GM10266 (cell line): ENCODE results near the gene PLIN1.

Experiments
- DNase-seq: peaks from one replicate; pipeline ENCODE4 v3.0.0; 2012; ENCODE audit errors: extremely low spot score
- CTCF ChIP-seq: IDR thresholded peaks from 2 replicates; pipeline ENCODE4 v1.5.1; 2012; ENCODE audit warnings: mild to moderate bottlenecking, low read depth; ENCODE audit not compliant: control insufficient read depth, insufficient read depth; ENCODE audit errors: missing control alignments

Gene PLIN1

GRCh38 chr15:89685995-89686394, 6.8 kb upstream of the PLIN1 start:
- TF ChIP-seq CTCF, result no peak
- no peak for DNase-seq

- no peak for DNase-seq
- TF ChIP-seq CTCF, result no peak
Measured at GRCh38 chr15:89681146-89681545, 2.0 kb upstream of the PLIN1 start.

GRCh38 chr15:89680282-89680873, 1.2 kb upstream of the PLIN1 start:
- no peak for DNase-seq
- no peak for TF ChIP-seq CTCF

- no peak for TF ChIP-seq CTCF
- no peak for DNase-seq
Measured at GRCh38 chr15:89677381-89677780, 1.8 kb downstream of the PLIN1 start.

- no peak for DNase-seq
- TF ChIP-seq CTCF, result no peak
Measured at GRCh38 chr15:89675606-89676005, 3.6 kb downstream of the PLIN1 start.

GRCh38 chr15:89674526-89674925, 4.6 kb downstream of the PLIN1 start:
- no peak for DNase-seq
- TF ChIP-seq CTCF, result no peak

- peak; percentile 39 for TF ChIP-seq CTCF
- peak; percentile 43 for DNase-seq
Measured at GRCh38 chr15:89673165-89673512, 6.0 kb downstream of the PLIN1 start.
